Jurkat, Clone E6-1 (cell line): ENCODE data around the gene ZNF320.
A peak's percentile ranks its signal among the peaks of the same experiment; 100 is the strongest.
"Not testable (repeated sequence)": the region's sequence is repeated elsewhere in the genome, so short reads cannot be mapped to it uniquely, and the experiment has no call there.

ENCODE experiments used
- DNase-seq: peaks from one replicate; pipeline ENCODE4 v3.0.0-alpha.2; 2011; ENCODE audit warnings: low read depth, low spot score
- H3K4me3 ChIP-seq: 2 replicates; pipeline ENCODE4 v1.5.1; 2011; ENCODE audit warnings: mild to moderate bottlenecking, low read length, control low read depth, moderate library complexity

The ZNF320 gene

GRCh38 chr19:52856540-52857377 lies 40.7 kb downstream of the ZNF320 start:
- peak overlapping the region; percentile 74 for H3K4me3 ChIP-seq
- not testable (repeated sequence) for DNase-seq
